ENCODE data around the gene GBGT1. TPM values are rescaled to one million over a fixed set of nuclear protein-coding genes. Genes with fewer than 3 reads are reported as not detected.
"Not testable (repeated sequence)": the region's sequence is repeated elsewhere in the genome, so short reads cannot be mapped to it uniquely, and the experiment has no call there.

The GBGT1 gene
- 18.3 TPM for total RNA-seq (ENCODE audit: insufficient read depth, low replicate concordance)

DNA sequence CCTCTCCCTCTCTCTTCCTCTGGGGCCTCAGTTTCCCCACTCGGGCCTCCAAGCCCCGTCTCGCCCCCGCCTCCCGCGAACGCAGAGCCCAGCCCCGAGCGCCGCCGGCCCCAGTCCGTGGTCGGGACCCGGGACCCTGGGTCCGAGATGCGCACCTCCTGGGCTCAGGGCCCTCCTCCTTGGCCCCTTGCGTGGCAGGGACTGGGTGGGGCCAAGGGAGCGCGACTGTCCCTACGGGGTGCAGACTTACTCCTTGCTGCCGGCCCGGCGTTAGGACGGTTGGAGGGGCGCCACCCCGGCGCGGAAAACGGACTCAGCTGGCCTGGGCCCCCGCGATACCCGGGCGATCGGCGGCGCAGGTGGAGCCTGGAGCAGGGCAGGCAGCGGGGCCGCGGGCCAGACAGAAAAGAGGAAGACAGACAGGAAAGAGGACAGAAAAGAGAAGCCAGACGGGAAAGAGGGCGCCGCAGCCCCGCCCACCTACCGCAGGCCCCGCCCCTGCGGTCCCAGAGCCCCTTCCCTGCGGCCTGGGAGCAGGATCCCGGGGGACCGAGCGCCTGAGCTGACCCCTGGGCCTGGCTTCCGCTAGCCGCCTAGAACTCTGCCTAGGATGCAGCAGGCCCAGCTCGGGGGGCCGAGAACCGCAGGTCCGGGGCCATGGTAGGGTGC is at the start of gene GBGT1:
Gene GBGT1, minus strand, starts transcription at position 411 of the 669 bp plus-strand sequence. CDS start 1,502 bp downstream, outside the sequence.
- peak; percentile 69 for DNase-seq (ENCODE audit: low spot score)

DNA sequence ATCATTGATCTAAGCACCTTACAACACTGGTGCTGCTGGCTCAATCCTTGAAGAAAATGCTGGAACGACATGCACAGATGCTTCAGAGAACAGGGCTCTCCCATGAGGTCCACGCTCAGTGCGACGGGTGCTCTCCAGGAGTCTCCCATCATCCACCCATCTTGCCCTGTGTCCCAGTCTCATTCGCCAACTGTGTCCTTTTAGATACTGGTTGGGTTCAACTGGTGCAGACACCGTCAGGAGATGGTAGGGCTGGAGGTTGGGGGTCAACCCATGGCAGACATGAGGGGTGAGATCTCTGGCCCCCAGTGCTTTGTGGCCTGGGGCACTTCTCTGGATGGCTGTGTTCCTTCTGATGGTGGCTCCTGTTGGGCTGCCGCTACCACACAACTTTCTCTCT is 46.9 kb upstream of the GBGT1 start:
- no peak for DNase-seq (ENCODE audit: low spot score)

DNA sequence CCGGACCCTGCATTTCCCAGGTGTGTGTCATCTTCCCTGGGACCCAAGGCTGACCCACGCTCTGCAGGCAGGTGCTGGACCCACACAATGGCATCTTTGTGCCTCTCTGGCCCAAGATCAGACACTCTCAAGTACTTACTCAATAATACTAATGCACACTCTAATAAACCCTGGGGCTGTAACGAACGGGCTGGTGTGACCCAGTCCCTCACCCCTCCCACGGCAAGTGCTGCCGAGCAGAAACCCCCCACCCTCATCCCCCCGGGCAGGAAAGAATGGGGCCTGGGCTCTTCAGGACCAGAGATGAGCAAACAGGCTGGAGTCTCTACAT is 46.5 kb upstream of the GBGT1 start:
- DNase-seq (ENCODE audit: low spot score) = no peak

DNA sequence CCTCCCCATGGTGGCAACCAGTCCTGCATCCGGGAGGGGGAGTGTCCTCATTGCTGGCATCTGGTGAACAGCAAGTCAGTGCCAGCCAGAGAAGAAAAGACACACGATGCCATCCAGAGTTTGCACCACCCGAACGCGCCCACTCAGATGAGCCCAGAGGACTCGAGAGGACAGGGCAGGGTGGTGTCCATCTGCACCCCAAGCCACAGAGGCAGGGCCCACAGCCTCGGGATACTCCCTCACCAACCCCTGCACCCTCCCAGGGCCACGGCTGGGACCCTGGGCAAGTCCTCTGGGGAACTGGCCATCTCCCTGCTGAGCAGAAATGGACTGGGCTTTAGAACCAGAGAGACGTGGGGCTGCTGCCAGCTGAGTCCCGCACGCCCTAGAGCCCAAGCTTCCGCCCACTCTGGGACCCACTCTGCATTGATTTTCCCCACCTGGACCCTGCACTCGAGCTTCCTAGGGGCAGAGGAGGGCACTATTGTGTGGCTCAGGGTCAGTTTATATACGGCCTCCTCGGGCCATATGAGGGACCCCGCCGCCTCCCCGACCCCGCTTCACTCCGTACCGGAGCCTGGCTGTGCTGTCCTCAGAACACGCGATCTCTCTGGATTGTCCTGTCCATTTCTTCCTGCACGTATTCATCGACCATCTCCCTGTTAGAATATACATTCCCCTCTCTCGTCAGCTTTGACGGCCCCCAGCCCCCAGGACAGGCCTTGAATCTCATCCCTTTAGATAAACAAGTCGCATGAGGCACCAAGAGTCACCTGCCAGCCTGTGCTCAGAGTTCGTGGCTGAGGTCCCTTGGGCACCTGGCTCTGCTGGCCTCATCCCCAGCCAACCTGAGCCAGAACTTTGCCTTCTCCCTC is 45.9 kb upstream of the GBGT1 start:
- DNase-seq (ENCODE audit: low spot score) = not testable (repeated sequence)

DNA sequence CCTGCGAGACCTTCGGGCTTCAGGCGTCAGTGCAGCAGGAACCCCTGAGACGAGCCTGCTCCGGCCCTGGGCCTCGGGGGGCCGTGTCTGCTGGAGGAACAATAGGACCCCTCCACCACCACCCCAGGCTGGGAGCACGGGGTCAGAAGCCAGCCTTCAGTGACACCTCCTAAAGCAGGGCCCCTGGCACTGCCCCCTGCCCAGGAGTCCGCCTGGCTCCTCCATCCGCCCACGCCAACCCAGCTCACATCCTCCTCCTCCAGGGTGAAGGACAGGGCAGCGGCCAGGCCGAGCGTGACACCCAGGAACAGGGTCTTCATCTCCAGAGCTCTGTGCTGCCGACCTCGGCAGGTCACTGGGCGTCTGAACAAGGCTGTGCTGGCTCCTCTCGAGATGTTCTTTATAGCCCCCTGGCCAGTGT is 45.2 kb upstream of the GBGT1 start, which contains the start of gene OBP2B:
Gene OBP2B, minus strand, starts transcription at position 371 of the 421 bp plus-strand sequence. Its CDS starts 51 bp downstream, at position 320.
- not testable (repeated sequence) for DNase-seq (ENCODE audit: low spot score)

DNA sequence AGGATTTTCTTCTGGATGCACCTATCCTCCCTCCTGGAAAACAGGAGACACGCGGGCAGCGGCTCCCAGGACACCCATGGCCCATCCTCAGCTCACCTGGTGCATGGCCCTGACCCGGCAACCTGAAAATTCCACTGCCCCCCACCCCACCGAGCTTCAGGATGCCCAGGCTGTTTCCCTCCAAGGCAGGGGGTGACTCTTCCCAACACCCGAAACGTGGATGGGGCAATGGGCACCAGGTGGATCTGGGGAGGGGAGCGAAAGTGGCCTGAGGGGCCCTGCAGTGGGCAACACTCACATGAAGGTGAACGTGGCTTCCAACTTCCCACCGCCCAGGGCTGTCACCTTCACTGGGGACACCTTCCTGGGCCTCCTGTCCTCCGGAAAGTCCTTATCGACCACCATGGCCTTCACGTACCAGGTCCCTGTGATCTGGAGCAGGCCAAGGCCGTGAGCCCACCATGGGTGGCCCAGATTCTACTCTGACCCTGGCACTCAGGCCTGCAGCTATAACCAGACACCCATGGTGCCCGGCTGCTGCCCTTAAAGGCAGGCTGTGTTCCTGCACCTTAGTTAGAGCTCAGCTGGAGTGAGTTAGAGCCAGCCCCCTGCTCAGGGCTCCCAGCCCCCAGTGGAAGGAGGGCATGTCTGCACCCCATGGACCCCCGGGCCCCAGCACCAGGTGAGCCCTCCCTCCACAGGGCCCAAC is 44.6 kb upstream of the GBGT1 start:
- not testable (repeated sequence) for DNase-seq (ENCODE audit: low spot score)

DNA sequence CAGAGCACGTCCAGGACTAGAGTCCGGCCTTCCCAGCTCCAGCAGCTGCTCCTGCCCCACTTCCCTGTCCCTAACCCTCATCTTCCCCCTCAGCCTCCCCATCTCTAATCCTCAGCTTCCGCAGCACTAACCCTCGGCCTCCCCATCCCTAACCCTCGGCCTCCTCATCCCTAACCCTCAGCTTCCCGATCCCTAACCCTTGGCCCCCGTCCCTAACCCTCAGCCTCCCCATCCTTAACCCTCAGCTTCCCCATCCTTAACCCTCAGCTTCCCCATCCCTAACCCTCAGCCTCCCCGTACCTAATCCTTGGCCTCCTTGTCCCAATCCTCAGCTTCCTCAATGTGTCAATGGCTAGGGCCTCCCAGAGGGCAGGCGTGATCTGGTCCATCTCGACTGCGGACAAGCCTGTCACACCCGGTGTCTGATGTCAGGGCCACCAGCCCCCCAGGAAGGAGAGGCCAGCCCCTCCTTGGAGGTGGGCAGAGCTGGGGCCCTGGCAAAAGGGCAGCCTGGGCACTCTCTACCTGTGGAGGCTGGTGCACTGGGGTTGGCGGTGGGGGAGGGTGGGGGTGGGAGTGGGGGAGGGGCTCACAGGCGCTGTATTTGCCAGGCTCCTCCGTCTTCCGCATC is 43.9 kb upstream of the GBGT1 start:
- DNase-seq (ENCODE audit: low spot score) = no peak

DNA sequence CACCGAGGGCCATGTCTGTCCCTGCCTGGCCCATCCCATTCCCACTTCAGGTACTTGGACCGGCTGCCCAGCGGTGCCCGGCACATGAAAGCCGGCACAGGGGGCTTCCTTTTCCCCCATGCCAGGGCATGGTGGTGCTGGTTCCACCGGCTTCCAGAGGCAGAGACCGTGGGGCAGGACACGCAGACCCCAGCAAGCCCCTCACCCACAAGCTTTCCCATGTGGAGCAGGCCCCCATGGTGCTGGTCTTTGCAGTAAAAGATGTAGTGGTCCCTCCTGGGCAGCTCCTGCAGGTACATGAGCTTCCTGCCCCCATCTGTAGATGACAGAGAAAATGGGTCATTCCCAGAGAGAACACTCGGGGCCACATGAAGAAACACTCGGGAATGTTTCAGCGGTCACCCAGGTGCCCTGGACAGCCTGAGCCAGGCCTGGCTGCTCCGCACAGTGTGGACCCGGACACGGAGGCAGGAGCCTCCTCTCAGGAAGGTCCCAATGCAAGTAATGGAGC is 43.4 kb upstream of the GBGT1 start:
- no peak for DNase-seq (ENCODE audit: low spot score)

DNA sequence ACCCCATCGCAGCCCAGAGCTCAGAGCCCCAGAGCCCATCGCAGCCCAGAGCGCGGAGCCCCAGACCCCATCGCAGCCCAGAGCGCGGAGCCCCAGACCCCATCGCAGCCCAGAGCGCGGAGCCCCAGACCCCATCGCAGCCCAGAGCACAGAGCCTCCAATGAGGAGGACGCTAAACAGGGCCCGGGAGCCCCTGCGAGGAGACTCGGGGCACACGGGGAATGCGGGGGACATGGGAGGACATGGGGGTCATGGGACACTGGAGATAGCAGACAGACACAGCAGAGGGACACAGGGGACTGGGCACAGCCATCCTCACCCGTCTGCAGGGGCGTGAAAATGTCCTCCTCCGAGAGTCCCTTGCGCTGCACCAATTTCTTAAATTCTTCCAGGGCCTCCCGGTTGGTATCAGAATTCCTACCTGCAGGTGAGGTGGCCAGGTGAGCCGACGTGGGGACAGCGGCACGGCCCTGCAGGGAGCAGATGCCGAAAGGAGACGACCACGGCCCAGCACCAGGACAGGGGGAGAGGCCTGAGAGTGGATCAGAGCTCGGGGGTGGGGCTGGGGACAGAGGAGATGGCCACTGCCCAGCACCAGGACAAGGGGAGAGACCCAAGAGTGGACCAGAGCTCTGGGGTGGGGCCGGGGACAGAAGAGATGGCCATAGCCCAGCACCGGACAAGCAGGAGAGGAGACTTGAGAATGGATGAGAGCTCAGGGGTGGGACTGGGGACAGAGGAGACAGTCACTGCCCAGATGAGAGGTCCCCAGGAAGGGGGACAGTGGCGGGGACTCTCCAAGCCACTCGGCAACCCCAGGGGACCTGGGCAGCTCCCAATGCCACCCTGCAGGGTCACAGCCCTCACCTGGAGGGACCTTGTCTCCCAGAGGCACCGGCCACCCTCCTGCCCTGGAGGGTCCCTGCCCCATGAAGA is 42.5 kb upstream of the GBGT1 start:
- DNase-seq (ENCODE audit: low spot score) = no peak

DNA sequence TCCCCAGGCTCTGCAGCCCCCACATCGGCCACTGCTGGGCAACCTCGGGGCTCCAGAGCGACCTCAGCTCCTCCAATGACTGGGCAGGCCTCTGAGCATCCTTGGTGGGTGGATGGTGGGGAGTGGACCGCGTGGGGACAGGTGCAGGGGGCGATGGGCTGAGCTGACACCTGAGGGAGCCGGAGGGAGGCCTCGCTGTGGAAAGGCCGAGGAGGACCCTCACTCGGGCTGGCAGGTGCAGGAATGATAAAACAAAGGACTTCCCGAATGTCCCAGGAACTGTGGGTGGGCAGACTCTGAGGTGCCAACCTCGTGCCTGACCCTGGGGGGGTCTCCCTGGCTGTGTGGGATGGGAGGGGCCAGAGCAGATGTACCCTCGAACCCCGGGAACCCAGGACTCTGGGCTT is 41.8 kb upstream of the GBGT1 start:
- DNase-seq (ENCODE audit: low spot score) = not testable (repeated sequence)

DNA sequence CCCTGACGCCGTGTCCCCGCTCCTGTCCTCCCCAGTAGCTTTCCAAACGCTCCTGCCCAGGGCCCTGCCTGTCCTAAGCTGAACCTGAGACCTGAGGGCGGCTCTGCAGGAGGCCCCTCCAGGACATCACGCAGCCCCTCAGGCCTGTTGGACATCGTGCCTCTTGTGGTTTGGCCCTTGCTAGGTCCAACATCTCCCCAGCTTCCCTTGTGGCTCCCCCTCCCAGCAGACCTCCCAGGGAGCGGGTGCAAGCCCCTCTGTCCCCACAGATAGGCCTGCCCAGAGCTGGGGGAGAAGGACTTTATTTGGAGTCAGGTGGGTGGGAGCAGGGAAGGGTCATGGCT is 41.3 kb upstream of the GBGT1 start:
- DNase-seq (ENCODE audit: low spot score) = no peak

DNA sequence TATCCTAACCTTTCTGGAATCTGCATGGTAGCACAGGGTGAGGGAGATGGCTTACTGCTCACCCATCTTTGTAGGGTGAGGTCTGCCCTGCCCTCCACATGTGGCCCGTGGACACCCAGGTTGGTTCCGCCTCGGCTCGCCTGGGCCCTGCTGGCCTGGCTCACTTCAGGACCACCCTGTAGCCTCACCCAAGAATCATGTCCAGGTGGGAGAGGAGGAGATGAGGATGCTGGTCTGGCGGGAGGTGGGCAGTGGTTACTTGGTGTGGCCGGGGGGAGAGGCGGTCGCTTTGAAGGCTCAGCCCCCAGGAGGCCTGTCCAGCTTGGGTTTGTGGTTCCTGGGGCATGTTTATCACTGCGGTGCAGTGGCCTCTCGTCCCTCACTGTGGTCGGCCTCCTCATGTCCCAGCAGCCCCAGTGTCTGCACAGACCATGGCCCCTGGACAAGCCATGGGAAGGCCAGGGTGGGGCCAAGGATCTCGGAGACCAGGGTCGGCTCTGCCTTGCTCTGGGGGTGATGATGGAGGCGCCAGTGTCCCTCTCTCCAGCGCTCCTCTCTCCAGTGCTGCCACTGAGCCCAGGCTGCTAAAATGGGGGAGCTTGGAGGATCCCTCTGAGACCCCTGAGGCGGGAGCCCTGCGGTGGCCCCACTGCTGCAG is 40.8 kb upstream of the GBGT1 start:
- DNase-seq (ENCODE audit: low spot score) = no peak

DNA sequence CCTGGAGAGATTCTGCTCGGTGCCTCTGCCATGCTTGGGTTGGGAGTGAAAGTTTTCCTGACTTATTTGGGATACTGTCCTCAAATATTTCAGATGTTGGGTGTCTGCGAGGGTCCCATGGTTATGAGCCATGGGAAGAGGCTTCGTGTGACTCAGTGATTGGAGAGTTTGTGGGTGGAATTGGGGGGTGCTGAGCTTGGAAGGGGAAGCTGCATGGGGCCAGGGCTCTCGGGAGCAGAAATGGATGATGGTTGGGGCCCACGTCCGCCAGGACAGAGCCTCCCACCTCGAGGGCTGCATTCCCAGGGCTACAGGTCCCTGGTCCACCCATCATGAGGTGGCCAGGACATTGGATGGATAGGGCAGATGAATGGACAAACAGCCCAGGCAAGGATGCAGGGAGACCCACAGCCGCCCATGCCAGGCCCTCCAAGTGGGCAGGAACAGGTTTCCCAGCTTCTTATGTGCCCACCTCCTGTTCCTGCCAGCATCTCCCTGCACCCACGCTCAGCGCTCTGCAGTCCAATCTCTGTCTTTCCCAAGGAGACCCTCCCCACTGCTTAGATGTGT is 39.9 kb upstream of the GBGT1 start:
- no peak for DNase-seq (ENCODE audit: low spot score)

DNA sequence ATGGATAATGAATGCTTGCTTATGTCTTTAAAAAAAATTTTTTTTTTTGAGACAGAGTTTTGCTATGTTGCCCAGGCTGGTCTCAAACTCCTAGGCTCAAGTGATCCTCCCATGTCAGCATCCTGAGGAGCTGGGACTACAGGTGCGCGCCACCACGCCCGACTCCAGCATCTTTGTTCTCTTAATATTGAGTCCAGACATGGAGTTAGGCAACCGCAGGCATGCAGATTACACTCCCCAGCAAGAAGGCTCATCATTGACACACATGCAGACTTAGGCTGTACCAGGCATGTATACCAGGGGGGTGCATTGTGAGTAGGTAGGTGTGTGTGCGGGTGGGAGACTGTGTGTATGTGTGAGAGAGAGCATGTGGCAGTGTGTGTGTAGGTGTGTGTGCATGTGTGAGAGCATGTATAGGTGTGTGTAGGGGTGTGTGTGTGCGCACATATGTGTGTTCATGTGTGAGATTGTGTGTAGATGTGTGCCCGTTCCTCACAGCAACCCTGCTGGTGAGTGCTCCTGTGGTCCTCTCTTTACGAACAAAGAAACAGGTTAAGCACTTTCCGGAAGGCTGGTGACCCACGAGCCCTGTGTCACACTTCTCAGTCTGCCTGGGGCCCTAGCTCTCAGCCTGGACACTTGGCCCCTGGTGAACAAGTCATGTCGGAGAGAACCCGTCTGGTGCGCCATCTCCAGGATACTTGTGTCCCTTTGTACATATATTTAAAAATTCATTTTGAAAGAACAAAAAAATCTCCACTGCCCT is 39.2 kb upstream of the GBGT1 start:
- no peak for DNase-seq (ENCODE audit: low spot score)

DNA sequence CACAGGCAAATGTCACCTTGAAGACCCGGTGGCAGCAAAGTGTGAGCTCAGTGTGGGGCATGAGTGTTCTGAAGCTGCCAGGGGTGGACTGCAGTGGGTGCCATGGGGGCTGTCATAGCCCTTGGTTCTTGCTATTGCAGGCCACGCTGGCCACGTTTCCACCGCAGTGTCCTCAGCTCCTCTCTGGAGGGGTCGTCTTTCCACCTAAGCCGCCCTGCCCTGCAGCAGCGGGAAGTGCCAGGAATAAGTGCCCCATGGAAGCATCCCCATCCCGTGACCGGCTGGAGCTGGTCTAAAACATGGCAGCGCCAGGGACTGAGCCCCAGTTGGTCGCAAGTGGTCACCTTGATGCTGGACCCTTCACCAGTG is 38.4 kb upstream of the GBGT1 start:
- DNase-seq (ENCODE audit: low spot score) = no peak

DNA sequence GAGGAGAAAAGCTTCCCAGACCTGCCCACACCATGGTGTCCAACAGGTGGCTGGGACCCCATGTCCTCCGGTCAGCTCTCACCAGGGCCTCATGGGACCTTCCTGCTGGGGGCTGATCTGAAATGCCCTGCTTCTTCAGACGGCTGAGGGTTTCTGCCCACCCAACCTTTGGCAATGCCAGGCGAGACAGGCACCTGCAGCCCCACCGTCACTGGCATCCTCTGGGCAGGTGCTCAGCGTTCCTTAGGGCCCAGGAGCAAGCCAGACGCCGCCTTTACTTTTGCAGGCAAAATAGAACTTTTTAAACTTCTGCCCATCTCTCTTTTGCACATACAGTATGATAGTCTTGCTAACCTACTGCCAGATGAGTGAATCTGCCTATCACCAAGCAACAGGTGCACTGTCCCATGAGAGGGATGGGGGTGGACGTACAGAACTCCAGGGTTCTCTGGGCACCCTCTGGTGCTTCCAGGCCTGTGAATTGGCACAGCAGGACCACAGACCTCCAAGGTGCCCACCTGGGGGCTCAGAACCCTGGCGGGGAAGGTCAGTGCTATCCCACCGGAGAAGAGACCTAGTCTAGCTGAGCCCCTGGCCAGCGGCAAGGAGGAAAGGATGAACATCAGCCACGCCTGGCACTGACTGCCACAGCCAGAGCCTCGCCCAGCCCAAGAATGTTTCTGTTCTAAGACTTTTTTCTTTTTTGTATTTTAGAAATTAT is 37.9 kb upstream of the GBGT1 start:
- no peak for DNase-seq (ENCODE audit: low spot score)

DNA sequence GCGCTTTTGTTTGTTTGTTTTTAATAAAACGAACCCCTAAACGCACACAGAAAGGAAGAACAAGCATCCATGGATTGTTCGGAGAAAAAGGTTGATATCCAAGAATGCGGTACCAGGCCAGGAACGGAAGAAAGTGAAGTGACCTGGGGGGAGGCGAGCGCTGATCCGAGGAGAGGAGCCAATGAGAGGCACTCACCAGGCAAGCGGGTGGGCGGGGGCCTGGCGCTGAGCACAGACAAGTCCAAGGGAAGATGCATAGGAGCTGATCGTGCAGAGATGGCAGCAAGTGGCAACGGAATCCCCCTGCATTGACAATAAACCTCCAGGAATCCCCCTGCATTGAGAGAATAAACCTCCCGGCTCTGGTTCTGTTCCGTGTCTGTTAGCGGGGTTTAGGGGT is 36.9 kb upstream of the GBGT1 start:
- no peak for DNase-seq (ENCODE audit: low spot score)

DNA sequence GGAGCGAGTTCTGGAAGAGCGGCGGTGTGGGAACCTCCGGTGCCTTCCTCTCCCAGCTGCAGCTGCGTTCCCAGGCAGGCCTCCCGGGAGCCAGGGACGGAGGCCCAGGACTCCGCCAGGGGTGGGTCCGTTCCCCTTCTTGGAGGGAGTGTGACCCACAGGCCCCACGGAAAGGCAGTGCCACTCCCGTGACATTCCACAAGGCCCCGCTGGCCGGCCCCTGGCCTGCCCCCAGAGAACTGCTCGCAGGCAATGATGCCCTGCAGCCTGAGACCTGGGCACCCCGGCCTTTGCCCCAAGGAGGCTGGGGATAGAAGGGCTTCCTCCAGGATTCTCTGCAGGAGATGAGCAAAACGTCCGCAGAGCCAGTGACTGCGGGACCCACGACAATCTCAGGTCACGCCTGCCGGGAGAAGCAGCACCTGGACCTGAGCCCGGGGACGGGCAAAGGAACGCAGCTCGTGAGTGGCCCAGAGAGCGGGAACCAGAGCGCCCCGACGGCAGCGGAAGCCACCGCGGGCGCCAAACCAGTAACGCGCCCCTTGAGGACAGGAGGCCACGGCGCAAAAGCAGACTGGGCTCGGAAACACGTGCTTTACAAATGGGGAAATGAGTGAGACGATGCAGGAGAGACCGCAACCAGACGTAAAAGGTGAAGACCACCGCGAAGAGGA is 36.1 kb upstream of the GBGT1 start:
- DNase-seq (ENCODE audit: low spot score) = peak; percentile 16

All from umbilical cord (tissue), 2 donors.